GM19238 (cell line): ENCODE results near the gene AHNAK.

Experiments
- DNase-seq: peaks from one replicate; pipeline ENCODE4 v3.0.0; 2011; ENCODE audit warnings: low spot score; ENCODE audit not compliant: insufficient read length

The AHNAK gene

DNA sequence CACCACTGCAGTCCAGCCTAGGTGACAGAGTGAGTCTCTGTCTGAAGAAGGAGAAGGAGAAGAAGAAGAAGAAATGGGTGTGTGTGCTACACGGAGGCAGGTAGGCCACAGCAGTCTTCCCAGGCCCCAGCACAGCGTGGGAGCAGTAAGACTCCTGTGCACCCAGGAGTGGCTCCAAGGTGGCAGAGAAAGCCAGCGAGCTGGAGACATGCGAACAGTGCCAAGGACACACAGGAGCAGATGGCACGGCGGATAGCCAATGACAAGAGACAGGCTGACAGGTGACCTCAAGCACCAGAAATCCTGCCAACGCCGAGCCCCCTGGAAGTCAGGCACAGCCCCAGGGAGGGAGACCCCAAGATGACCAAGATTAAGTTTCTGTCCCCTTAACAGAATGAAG lies 136.8 kb downstream of the AHNAK start:
- no peak for DNase-seq

GRCh38 chr11:62406034-62406433 lies 140.6 kb downstream of the AHNAK start:
- no peak for DNase-seq

DNA sequence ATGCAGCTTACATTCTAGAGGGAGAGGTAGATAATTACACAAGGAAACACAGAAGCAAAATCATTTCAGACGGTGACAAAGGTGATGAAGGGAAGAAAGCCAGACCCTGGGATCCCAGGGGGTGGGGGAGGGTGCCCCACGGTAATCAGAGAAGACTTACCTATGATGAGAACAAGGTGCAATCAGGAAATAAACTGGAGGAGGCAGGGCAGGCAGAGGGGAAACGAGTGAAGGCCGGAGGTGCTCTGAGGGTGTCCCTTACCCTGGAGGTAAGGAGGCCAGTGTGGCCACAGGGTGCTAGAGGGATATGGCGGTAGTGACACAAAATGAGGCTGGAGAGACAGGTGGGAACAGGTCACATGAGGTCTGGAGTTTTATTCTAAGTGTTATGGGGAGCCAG lies 141.7 kb downstream of the AHNAK start:
- DNase-seq, result no peak

GRCh38 chr11:62404435-62404834 lies 142.2 kb downstream of the AHNAK start:
- no peak for DNase-seq

DNA sequence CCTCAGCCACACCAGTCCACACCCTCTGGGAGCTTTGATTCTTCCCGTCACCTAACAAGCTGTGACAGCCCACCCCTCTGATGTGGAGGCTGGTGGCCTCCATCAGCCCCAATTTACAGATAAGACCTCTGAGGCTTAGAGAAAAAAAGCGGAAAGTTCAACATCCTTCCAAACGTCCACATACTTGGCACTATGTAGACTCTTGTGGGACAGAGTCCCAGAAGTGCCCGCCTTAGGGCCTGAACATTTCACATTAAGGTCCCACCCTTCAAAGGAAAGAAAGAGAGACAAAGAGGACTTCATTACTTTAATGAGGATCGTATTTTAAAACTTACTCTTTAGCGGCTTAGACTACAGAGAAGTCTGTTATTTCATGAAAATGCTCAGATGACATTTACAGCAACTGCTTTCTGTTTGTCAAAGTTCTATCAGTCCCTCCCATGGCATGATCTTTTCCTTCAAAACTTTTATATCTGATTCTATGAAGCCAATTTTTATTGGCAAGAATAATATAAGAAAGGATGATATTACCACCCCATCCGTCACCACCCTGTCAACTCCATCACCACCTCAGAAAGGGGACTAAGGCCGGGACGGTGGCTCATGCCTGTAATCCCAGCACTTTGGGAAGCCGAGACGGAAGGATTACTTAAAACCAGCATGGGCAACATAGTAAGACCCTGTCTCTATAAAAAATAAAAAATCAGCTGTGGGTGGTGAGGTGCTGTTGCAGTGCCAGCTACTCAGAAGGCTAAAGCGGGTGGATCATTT lies 143.5 kb downstream of the AHNAK start:
- DNase-seq, result no peak

DNA sequence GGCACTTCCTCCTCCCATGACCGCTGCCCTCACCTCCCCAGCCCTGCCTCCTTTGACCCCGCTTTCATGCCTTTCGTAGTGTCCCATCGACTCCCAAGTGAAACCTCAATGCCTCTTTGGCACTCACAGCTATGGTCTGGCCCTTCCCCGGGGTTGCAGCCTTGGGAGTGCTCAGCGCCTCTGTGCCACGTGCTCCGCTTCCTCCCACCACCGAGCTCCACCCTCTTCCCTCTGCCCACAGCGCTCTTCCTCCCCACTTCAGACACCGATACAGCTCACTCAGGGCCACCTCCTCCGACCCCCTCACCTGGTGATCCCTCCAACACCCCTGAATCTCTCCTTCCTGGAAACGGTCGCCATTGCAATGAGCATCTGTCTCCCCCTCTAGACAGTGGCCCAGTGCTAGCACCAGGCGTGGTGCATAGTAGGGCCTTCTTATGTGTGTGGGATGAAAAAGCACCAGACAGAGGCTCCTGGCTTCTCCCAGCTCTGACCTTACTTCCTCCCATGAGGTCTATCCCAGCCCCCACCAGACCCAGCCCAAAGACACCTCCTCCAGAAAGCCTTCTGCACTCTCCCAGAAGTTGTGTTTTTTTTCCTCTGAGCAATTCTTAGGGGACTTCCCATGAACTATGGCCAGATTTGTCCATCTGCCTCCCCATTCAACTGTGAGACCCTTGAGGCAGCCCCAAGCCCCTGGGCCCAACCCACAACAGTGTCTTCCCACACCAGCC lies 144.2 kb downstream of the AHNAK start:
- DNase-seq, result no peak

- no peak for DNase-seq
Measured at GRCh38 chr11:62401811-62402210, 144.8 kb downstream of the AHNAK start.

DNA sequence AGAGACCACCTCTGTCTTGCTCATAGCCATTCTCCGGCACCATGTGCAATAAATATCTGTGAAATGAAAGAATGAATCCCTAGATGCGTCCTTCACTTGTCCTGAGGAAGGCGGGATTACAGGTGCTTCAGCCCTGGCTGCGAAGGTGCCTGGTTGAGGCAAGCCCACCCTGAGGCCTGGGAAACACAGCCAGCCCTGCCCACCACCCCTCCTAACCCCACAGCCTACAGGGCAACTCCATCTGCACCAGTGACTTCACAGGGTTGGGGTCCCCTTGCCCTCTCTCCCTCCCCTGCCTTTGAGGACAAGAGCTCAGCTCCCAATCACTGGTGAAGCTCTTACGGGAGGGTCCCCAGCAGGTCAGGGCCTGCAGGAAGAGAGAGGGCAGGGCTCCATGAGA lies 145.2 kb downstream of the AHNAK start:
- DNase-seq, result no peak

- DNase-seq, result no peak
Measured at GRCh38 chr11:62400760-62401159, 145.8 kb downstream of the AHNAK start.

DNA sequence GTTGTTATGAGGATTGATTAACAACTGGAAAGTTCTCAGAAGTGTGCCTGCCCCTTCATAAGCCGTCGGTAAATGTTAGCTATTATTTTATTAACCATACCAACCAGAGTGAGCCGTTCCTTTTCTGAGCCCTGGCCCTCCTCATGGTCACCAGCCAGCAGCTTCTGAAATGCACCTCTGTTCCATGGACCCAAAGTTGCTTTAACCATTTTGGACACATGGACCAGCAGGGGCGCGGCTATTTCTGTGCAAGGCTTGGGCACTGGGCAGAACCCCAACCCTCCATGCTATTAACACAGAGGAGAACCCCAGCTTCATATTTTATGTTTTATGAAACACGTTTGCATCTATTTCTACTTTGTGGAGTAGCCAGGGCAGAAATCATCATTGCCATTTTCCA lies 146.3 kb downstream of the AHNAK start:
- no peak for DNase-seq

GRCh38 chr11:62399878-62400266 lies 146.7 kb downstream of the AHNAK start:
- no peak for DNase-seq

DNA sequence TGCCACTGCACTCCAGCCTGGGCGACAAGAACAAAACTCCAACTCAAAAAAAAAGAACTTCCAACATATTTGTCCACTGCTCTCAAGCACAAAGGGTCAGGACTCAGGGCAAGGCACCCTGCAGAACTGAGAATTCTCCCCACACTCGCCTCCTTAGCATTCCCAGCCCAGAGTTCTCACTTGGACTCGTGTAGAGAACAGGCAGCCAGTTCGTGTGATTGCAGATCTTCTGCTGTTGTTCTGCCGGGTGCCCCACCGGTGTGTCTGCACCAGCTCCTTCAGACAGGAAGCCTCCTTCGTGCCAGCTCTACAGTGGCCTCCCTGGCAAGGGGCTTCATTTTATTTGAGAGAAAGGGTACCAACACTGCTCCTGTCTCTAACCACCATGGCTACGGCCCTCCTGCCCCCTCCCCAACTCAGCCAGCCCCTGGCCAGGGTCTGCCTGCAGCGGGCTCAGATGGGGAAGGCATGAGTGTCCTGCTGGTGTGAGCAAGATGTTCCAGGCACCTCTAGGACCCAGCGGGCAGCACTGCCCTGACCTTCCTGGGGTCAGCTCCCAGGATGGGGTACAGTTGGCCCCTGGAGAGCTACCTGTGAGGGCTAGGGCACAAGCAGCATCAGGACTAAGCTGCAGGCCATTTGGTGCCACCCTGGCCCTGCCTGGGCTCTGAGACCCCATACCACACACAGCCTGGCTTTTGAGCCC lies 147.3 kb downstream of the AHNAK start:
- no peak for DNase-seq

GRCh38 chr11:62398011-62398994 lies 148.3 kb downstream of the AHNAK start:
- no peak for DNase-seq

DNA sequence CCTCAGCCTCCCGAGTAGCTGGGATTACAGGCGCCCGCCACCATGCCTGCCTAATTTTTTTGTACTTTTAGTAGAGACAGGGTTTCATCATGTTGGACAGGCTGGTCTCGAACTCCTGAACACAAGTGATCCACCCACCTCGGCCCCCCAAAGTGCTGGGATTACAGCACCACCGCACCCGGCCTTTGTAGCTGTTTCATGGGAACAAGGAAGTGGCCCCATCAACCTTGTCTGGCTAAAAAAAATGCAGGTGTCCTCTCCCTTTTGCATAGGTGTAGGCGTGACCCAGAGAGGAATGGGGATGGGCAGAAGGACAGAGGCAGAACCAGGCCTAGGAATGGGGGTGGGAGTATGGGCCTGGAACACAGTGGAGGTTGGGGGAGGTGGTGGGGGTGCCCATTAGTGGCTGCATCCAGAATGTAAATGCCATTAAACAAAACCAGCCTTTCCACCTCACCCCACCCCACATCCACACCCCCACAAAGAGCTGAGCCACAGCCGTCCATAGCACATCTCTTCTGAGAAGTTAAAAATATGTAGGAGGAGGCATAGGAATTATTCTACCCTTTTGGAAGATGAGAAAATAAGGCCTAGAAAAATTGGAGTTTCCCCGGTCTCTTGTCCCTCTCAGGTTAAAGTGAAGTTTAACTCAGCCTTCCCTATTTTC lies 150.6 kb downstream of the AHNAK start:
- DNase-seq, result no peak

- DNase-seq, result peak; percentile 50
Measured at GRCh38 chr11:62394825-62395538, 151.6 kb downstream of the AHNAK start.

DNA sequence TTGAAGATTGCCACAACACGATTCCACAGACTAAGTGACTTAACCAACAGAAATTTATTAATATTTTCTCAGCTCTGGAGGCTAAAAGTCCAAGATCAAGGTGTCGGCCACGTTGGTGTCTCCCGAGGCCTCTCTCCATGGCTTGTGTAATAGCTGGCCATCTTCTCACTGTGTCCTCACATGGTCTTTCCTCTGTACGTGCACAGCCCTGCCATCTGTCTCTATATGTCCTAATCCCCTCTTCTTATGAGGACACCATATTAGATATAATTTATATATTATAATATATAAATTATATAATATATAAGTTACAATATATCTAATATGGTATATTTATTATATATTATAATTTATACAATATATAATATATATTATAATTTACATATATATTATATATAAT lies 152.9 kb downstream of the AHNAK start:
- DNase-seq, result no peak

DNA sequence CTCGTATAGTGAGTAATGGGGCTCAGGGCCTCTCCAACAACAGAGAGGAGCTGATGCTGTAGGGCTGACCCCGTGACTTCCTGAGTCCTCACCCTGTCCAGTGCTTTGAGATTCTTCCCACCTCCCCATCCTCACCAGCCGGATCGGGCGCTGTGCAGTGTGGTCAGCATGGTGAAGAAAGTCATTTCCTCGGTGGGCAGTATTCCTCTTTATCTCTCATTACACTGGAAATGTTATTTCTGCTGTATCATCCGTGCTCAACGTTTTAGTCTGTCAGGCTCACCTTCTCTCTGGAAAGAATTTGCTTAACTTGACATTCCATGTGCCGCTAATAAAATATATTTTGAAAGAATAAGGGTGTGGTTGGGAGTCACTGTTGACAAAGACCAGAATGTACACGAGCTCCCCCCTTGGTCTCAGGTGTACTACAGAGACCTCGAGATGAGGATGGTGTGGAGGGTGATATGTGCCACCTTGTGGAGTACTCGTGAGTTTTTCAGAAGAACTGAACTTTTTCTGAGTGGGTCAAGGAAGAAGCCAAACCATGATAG lies 153.5 kb downstream of the AHNAK start:
- no peak for DNase-seq

- no peak for DNase-seq
Measured at GRCh38 chr11:62392506-62392905, 154.1 kb downstream of the AHNAK start.

DNA sequence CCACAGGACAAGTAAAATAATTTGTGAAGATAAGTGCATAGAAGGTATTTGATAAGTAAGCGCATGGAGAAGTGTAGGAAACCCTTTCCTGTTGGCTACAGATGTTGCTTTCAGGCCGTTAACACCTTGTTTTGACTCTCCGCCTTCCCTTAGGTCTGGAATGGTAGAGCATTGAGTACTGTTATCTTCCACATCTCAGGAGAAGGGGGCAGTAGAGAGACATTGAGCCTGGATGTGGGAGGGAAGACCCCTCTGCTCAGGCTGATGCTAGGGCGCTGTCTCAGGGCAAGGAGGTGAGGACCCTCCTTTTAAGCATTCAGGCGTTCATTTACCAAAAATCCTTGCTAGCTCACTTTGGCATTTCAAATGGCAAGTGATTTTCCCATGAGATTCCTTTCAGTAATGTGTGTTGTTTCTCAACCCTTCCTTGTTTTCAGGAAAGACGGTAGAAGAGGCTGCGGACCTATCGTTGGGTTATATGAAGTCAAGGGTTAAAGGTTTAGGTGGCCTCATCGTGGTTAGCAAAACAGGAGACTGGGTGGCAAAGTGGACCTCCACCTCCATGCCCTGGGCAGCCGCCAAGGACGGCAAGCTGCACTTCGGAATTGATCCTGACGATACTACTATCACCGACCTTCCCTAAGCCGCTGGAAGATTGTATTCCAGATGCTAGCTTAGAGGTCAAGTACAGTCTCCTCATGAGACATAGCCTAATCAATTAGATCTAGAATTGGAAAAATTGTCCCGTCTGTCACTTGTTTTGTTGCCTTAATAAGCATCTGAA lies 154.8 kb downstream of the AHNAK start:
- no peak for DNase-seq
